ENCODE measurements around the gene MTHFR. TPM values are rescaled to one million over a fixed set of nuclear protein-coding genes. Genes with fewer than 3 reads are reported as not detected.

MTHFR gene
- total RNA-seq, 1 donor from 2014 or later = 47.9 TPM

DNA sequence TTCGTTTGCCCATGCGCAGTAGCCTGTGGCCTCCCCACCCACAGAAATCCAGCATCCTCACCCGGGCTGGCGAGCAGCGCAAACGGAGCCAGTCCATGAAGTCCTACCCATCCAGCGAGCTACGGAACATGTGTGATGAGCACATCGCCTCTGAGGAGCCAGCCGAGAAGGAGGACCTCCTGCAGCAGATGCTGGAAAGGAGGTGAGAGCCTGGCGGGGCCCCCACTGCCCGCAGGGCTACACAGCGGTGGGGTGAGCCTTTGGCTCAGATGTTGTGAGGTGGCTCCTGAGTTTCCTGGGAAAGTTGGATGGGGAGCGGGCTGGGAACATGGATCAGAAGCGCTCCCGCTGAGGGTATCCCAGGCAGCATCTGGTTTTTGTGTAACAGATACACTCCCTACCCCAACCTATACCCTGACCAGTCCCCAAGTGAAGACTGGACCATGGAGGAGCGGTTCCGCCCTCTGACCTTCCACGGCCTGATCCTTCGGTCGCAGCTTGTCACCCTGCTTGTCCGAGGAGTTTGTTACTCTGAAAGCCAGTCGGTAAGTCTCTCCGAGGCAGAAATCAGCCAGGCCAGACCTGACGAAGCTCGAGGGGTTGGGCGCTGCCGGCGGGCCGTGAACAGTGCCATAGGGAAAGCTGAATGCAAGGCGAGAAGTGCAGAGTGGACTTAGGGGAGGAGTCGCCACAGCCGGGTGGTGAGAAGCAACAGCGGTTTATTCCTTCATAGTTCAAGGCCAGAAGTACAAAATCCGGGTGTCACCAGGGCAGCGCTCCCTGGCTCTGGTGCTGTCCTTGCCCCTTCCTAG lies 31.4 kb upstream of the MTHFR start:
- intact Hi-C loops (cut with DNase I) = no loop called here
- peaks cover 0 to 92% of the 10 kb centered on the region in 2 donors for H3K36me3 ChIP-seq
- H3K4me1 ChIP-seq = no peaks in the 10 kb centered on the region

DNA sequence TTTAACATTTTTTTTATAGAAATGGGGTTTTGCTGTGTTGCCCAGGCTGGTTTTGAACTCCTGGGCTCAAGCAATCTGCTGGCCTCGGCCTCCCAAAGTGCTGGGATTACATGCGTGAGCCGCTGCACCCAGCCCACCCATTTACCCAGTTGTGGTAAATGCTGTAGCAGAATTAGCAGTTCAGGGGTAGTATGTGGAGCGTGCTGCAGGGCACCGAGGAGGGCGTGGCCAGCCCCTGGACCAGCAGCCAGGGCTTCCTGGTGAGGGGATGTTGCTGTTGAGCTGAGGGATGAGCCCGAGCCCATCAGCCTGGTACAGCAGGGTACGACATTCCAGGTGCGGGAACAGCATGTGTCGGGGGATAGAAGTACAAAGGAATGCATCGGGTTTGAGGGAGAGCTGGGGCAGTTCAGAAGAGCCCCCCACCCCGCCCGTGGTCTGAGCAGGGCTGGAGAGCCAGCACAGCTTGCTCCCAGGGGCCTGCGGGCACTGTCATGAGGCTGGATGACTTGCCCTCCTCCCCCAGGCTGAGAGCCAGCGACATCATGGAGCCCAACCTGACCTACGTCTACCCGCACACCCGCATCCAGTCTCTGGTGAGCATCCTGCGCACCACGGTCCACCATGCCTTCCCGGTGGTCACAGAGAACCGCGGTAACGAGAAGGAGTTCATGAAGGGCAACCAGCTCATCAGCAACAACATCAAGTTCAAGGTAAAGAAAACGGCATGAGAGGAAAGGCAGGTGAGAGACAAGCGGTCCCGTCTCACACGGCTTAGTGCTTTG lies 29.9 kb upstream of the MTHFR start:
- Histone ChIP-seq H3K27ac (no peak overlapping the region), H3K9me3 (no peaks in the 10 kb centered on the region), H3K4me3 (no peak overlapping the region), H3K27me3 (no peaks in the 10 kb centered on the region), H3K4me1 (no peaks in the 10 kb centered on the region), H3K36me3 (peaks cover 0 to 88% of the 10 kb centered on the region in 2 donors)
- no peak for DNase-seq (ENCODE audit: extremely low spot score in 2 of 2)
- TF ChIP-seq POLR2AphosphoS5 (IDR thresholded peaks at IDR 0.05; ENCODE audit: insufficient read depth in 1 of 2, low read depth in 1 of 2) = no peak
- TF ChIP-seq, protein P1, sequence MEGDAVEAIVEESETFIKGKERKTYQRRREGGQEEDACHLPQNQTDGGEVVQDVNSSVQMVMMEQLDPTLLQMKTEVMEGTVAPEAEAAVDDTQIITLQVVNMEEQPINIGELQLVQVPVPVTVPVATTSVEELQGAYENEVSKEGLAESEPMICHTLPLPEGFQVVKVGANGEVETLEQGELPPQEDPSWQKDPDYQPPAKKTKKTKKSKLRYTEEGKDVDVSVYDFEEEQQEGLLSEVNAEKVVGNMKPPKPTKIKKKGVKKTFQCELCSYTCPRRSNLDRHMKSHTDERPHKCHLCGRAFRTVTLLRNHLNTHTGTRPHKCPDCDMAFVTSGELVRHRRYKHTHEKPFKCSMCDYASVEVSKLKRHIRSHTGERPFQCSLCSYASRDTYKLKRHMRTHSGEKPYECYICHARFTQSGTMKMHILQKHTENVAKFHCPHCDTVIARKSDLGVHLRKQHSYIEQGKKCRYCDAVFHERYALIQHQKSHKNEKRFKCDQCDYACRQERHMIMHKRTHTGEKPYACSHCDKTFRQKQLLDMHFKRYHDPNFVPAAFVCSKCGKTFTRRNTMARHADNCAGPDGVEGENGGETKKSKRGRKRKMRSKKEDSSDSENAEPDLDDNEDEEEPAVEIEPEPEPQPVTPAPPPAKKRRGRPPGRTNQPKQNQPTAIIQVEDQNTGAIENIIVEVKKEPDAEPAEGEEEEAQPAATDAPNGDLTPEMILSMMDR (IDR thresholded peaks at IDR 0.05) = no peak
- intact Hi-C loops (cut with DNase I) = no loop called here

More for the DNA sequence above, 31.4 kb upstream of the MTHFR start:
- no peaks in the 10 kb centered on the region for H3K27me3 ChIP-seq
- no peak for DNase-seq (ENCODE audit: extremely low spot score in 2 of 2)
- no peak overlapping the region for H3K27ac ChIP-seq
- H3K4me3 ChIP-seq = no peak overlapping the region
- no peaks in the 10 kb centered on the region for H3K9me3 ChIP-seq
- TF ChIP-seq POLR2AphosphoS5 (IDR thresholded peaks at IDR 0.05; ENCODE audit: insufficient read depth in 1 of 2, low read depth in 1 of 2) (no peak), POLR2A (IDR thresholded peaks at IDR 0.05) (no peak)
- TF ChIP-seq, protein P1 (IDR thresholded peaks at IDR 0.05) = no peak

DNA sequence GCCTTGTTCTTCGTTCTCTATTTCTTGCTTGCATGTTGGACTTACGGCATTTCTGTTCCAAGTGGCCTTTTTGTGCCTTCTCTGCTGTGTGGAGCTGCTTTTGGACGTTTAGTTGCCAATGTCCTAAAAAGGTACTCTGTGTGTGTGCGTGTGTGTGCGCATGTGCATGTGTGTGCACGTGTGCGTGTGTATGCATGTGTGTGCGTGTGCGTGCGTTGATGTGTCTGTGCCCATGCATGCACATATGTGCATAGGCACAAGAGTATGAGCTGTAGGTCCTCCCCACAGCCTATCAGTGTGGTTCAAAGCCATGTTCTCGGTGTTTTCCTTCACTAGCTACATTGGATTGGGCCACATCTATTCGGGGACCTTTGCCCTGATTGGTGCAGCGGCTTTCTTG lies 28.1 kb upstream of the MTHFR start:
- no peak for TF ChIP-seq POLR2A (IDR thresholded peaks at IDR 0.05)
- TF ChIP-seq, protein P1 (IDR thresholded peaks at IDR 0.05) = no peak
- no peak for TF ChIP-seq POLR2AphosphoS5 (IDR thresholded peaks at IDR 0.05; ENCODE audit: insufficient read depth in 1 of 2, low read depth in 1 of 2)
- peaks cover 0 to 90% of the 10 kb centered on the region in 2 donors for H3K36me3 ChIP-seq

DNA sequence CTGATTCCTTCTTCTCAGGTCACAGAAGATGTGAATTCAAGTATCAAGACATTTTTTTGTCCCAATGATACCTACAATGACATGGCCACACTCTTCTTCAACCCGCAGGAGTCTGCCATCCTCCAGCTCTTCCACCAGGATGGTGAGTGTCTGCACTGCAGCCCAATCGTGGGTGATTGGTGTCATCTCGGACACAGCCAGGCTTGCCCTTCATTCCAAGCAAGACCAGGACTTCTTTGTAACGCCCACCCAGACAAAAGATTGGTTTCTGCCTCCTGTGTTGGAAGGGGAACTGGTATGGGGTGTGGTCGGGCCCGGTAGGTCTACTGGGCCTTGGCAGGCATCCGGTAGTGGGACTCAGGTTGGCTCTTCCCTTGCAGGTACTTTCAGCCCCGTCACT lies 27.7 kb upstream of the MTHFR start:
- Histone ChIP-seq H3K36me3 (peaks cover 0 to 94% of the 10 kb centered on the region in 2 donors), H3K9me3 (no peaks in the 10 kb centered on the region), H3K4me3 (no peak overlapping the region), H3K27me3 (no peaks in the 10 kb centered on the region), H3K4me1 (no peaks in the 10 kb centered on the region), H3K27ac (no peak overlapping the region)
- no peak for TF ChIP-seq POLR2AphosphoS5 (IDR thresholded peaks at IDR 0.05; ENCODE audit: insufficient read depth in 1 of 2, low read depth in 1 of 2)
- TF ChIP-seq, protein P1 (IDR thresholded peaks at IDR 0.05) = no peak
- intact Hi-C loops (cut with DNase I) = no loop called here
- no peak for DNase-seq (ENCODE audit: extremely low spot score in 2 of 2)

More for the DNA sequence above, 28.1 kb upstream of the MTHFR start:
- no peaks in the 10 kb centered on the region for H3K4me1 ChIP-seq
- no peak for DNase-seq (ENCODE audit: extremely low spot score in 2 of 2)
- no peak overlapping the region for H3K4me3 ChIP-seq
- H3K27me3 ChIP-seq = no peaks in the 10 kb centered on the region
- no peaks in the 10 kb centered on the region for H3K9me3 ChIP-seq
- H3K27ac ChIP-seq = no peak overlapping the region
- intact Hi-C loops (cut with DNase I) = no loop called here

Data from vagina (tissue), 2 donors.